Heart left ventricle (tissue), 16 donors: ENCODE data around the gene LAMP5. TPM values are rescaled to one million over a fixed set of nuclear protein-coding genes. Genes with fewer than 3 reads are reported as not detected.

Experiments
- ATAC-seq, 4 donors: fragments of 200-7000 bp; cut with Tn5 transposase; one replicate each; pipeline ENCODE4 v1.9.1; 2020 to 2022; ENCODE audit warnings: moderate library complexity in 4 of 4, mild to moderate bottlenecking in 3 of 4, moderate number of reproducible peaks in 1 of 4
- DNase-seq, 5 donors: peaks; one replicate each; pipeline ENCODE4 v3.0.0-alpha.2; 2020
- H3K27ac ChIP-seq, 12 donors: fragments of 200-600 bp; sonication (generic) in 4 of 12; one replicate each; pipeline versions ENCODE4 v1.5.0 to v1.8.0; 2016 to 2022; ENCODE audit warnings: mild to moderate bottlenecking in 2 of 12
- H3K27me3 ChIP-seq, 9 donors: fragments of 200-600 bp; sonication (generic) in 2 of 9; one replicate each; pipeline versions ENCODE4 v1.5.1 to v1.8.0; 2016 to 2022; ENCODE audit warnings: mild to moderate bottlenecking in 3 of 9
- H3K36me3 ChIP-seq, 9 donors: fragments of 200-600 bp; sonication (generic) in 2 of 9; one replicate each; pipeline versions ENCODE4 v1.5.0 to v1.8.0; 2018 to 2022; ENCODE audit warnings: mild to moderate bottlenecking in 2 of 9
- H3K4me1 ChIP-seq, 12 donors: fragments of 200-600 bp; sonication (generic) in 4 of 12; one replicate each; pipeline versions ENCODE4 v1.5.0 to v1.8.0; 2016 to 2022; ENCODE audit warnings: mild to moderate bottlenecking in 3 of 12
- H3K4me3 ChIP-seq, 12 donors: fragments of 200-600 bp; sonication (generic) in 4 of 12; one replicate each; pipeline versions ENCODE4 v1.5.0 to v1.8.0; 2017 to 2022; ENCODE audit warnings: mild to moderate bottlenecking in 9 of 12, moderate library complexity in 4 of 12
- H3K9me3 ChIP-seq, 12 donors: fragments of 200-600 bp; sonication (generic) in 4 of 12; one replicate each; pipeline versions ENCODE4 v1.5.0 to v1.8.0; 2016 to 2022; ENCODE audit warnings: mild to moderate bottlenecking in 1 of 12
- POLR2A ChIP-seq, 2 donors: fragments of 450-650 bp; IDR thresholded peaks; one replicate each; pipeline ENCODE4 v1.6.1; 2017; ENCODE audit warnings: antibody characterized with exemption in 2 of 2, mild to moderate bottlenecking in 2 of 2, moderate library complexity in 2 of 2
- WGBS, 4 donors: extraction: QIAGEN DNeasy Blood & Tissue Kit in 2 of 4; methylation state at CpG; one replicate each; pipeline versions ENCODE4 v1.1.5 to v1.1.7; 2013 to 2018; 5-methylcytosine and 5-hydroxymethylcytosine counted together
- intact Hi-C, 10 donors: fragments of 100-400 bp; cut with DNase I; formaldehyde crosslinking; loops; one replicate each; pipeline versions ENCODE4 v1.11.1 to v1.14.2; 2022
- polyA plus RNA-seq, 2 donors: library from polyadenylated mRNA; stranded (reverse); fragments of 200-250 nt; gene quantifications; one replicate each; pipeline ENCODE4 v1.2.3, GENCODE V29; 2013
- total RNA-seq, 9 donors: library from RNA; depleted of rRNA in 2 of 9; stranded (reverse); fragments of >200 nt in 2 of 9; fragmentation: NEBNext Ultra II Directional in 3 of 9; extraction: Animal tissue kit (Norgen Biotek cat#: 25700) in 3 of 9; gene quantifications; one replicate each; pipeline versions ENCODE4 v1.1.0 to v1.2.4, GENCODE V29; 2016 to 2023
- TF ChIP-seq, protein P1 (sequence below), 12 donors: fragments of 200-600 bp; sonication (generic) in 4 of 12; IDR thresholded peaks; one replicate each; pipeline versions ENCODE4 v1.5.0 to v1.8.0; 2018 to 2022; ENCODE audit warnings: antibody characterized with exemption in 12 of 12, mild to moderate bottlenecking in 5 of 12
- donor health status: ischemic (EF 13 %, LVEDD 7.1; RV severe dilation, severe dysfunction).
- donor health status: healthy with polysubstance abuse.
- donor health status: DM: no; HTN: yes; CAD: no.
- donor health status: DM: no; HTN: no; CAD: no.
- donor health status: ischemic (EF 25% LVEDD 6.9; RV normal size, moderate dysfunction).
- donor health status: ischemic (EF 25% LVEDD 5.7; RV mildly dilated, moderate dysfunction).
- donor health status: healthy.
- donor health status: DM: yes; HTN: yes; CAD: no.
- donor health status: ischemic (EF 35%, LVEDD 5.7; RV mildly dilated, moderate dysfunction).
- donor health status: nonischemic (EF 11% LVEDD 7.7; RV severe dilation, severe dysfunction).
- donor health status: DM: yes; HTN: yes; CAD: no.
- donor health status: PGD.
- donor health status: ischemic (EF 29% LVEDD 5.4; RV normal size, mild dysfunction).
- donor health status: nonischemic (EF 23%, LVEDD 6.1; RV moderate dilation, normal function).

The LAMP5 gene
- total and polyA plus RNA-seq, 11 donors = 0.04 to 0.42 (median 0.30) TPM; not detected in 7

DNA sequence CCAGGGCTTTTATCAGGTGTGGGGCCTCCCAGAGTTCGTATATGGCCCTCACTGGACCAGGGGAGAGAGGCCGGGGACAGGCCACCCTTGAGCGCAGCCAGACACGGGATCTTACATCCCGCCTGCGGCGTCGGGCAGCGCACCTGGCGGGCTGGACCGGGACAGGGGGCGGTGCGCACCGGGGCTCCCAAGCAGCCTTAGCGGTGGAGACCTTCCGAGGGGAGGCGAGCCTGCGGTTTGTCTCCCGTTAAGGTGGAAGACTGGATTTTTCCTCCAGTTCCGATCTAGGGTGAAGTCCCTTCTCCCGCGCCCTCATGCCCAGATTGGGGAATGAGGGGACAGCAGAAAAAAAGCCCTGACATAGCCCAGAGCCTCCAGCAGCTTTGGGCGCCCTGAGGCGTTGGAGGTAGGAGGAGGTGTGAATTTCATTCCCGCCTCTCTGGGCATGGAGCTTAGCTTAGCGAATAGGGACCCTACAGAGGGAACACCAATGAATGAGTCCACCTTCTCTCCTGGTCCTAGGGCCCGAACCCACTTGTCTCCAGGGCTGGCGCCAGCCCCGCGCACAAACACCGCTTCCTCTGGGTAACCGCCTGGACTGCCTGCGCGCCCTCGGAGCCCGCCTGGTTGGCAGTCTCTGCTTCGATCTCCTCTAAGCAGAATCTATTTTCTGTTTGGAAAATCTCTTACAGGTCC, 6.7 kb upstream of the LAMP5 start:
- WGBS, 4 donors = 5 to 14% (median 9%) methylated on average over 24 to 37 of the region's 37 CpGs

DNA sequence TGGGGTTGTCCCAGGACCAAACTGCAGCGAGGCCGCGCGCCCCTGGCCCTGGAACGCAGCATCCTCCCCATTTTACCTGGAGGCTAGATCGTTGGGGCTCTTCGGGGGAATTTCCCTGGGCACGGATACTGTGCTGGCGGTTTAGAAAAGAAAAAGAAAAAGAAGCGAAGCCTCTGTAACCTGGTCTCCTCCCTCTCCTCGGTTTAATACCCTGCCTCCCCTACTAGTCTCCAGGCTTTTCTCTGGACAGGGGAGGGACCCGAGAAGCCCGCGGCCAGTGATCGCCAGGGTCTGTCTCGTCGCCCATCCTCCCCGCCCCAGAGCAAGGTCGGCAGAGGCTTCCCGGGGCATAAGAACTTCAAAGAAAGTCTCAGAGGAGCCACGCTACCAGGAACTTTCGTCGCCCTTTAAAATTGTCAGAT, 6.1 kb upstream of the LAMP5 start:
- H3K4me3 ChIP-seq = no peak overlapping the region
- TF ChIP-seq, protein P1, sequence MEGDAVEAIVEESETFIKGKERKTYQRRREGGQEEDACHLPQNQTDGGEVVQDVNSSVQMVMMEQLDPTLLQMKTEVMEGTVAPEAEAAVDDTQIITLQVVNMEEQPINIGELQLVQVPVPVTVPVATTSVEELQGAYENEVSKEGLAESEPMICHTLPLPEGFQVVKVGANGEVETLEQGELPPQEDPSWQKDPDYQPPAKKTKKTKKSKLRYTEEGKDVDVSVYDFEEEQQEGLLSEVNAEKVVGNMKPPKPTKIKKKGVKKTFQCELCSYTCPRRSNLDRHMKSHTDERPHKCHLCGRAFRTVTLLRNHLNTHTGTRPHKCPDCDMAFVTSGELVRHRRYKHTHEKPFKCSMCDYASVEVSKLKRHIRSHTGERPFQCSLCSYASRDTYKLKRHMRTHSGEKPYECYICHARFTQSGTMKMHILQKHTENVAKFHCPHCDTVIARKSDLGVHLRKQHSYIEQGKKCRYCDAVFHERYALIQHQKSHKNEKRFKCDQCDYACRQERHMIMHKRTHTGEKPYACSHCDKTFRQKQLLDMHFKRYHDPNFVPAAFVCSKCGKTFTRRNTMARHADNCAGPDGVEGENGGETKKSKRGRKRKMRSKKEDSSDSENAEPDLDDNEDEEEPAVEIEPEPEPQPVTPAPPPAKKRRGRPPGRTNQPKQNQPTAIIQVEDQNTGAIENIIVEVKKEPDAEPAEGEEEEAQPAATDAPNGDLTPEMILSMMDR (IDR thresholded peaks at IDR 0.05) = no peak
- TF ChIP-seq POLR2A (IDR thresholded peaks at IDR 0.05) = no peak
- H3K27me3 ChIP-seq = peaks cover 15 to 83% (median 63%) of the 10 kb centered on the region in 9 donors
- DNase-seq (no peak), ATAC-seq (no peak)
- H3K9me3 ChIP-seq = no peaks in the 10 kb centered on the region
- WGBS, 4 donors = 1 to 7% (median 4%) methylated on average over 23 of the region's 23 CpGs
- intact Hi-C loops = no loop called here
- no peaks in the 10 kb centered on the region for H3K36me3 ChIP-seq
- H3K27ac ChIP-seq = no peak overlapping the region
- H3K4me1 ChIP-seq = peaks cover 0 to 35% (median 11%) of the 10 kb centered on the region in 12 donors

More for the DNA sequence above, 6.7 kb upstream of the LAMP5 start:
- TF ChIP-seq, protein P1 (IDR thresholded peaks at IDR 0.05) = no peak
- TF ChIP-seq POLR2A (IDR thresholded peaks at IDR 0.05) = no peak
- Histone ChIP-seq H3K36me3 (no peaks in the 10 kb centered on the region), H3K27ac (no peak overlapping the region), H3K9me3 (no peaks in the 10 kb centered on the region), H3K4me3 (no peak overlapping the region), H3K27me3 (peaks cover 15 to 78% (median 63%) of the 10 kb centered on the region in 9 donors), H3K4me1 (peaks cover 0 to 37% (median 11%) of the 10 kb centered on the region in 12 donors)
- DNase-seq (no peak), ATAC-seq (no peak)
- intact Hi-C loops = no loop called here

DNA sequence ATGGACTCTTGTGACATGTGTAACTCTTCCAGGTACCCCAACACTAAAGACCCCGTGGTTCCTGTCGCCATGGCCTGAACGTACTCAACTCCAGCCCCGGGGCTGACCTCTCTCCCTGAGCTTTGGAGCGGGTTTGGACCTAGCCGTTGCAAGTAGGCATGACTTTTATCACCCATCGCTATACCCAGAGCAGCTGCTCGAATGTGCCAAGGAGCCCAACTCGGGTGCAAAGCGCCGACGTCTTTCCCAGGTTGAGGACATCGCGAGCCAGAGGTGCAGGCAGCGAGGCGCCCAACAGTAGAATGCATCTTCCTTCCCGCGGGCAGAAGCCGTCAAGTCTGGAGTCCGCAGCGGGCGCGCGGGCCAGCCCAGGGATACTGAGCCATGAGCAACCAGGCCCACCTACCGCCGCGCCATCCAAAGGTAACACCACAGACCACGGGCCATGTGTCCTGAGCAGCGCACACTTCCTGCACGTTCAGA, 5.7 kb upstream of the LAMP5 start:
- WGBS, 4 donors = 5 to 15% (median 14%) methylated on average over 20 to 30 of the region's 30 CpGs
- Histone ChIP-seq H3K4me3 (no peak overlapping the region), H3K4me1 (peaks cover 0 to 32% (median 11%) of the 10 kb centered on the region in 12 donors), H3K9me3 (no peaks in the 10 kb centered on the region), H3K36me3 (no peaks in the 10 kb centered on the region), H3K27me3 (peaks cover 15 to 88% (median 68%) of the 10 kb centered on the region in 9 donors), H3K27ac (no peak overlapping the region)
- DNase-seq (no peak), ATAC-seq (no peak)
- intact Hi-C loops = no loop called here
- TF ChIP-seq, protein P1 (IDR thresholded peaks at IDR 0.05) = no peak
- no peak for TF ChIP-seq POLR2A (IDR thresholded peaks at IDR 0.05)

DNA sequence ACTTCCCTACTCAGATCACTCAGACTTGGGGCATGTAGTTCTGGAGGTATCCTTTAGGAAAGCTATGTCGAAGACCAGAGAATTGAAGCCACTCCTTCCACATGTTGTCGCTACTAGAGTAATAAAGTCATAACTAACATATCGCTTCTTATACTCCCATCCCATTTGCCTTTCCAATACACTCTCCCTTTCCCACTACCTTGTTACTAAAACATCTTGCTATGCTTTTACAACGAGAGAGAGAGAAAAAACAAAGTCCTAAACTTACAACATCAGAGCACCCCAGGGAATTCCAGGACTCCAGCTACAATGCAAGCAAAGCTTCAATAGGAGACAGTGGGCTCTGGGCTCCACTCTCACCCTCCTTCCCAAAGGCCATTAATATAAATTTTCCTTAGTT, 5.1 kb upstream of the LAMP5 start:
- H3K36me3 ChIP-seq = no peaks in the 10 kb centered on the region
- ATAC-seq (no peak), DNase-seq (no peak)
- H3K9me3 ChIP-seq = no peaks in the 10 kb centered on the region
- TF ChIP-seq, protein P1 (IDR thresholded peaks at IDR 0.05) = no peak
- no peak for TF ChIP-seq POLR2A (IDR thresholded peaks at IDR 0.05)
- intact Hi-C loops = no loop called here
- H3K27me3 ChIP-seq = peaks cover 15 to 93% (median 72%) of the 10 kb centered on the region in 9 donors
- no peak overlapping the region for H3K27ac ChIP-seq
- 24 to 48% (median 34%) methylated on average over 4 of the region's 4 CpGs for WGBS, 4 donors
- no peak overlapping the region for H3K4me3 ChIP-seq
- peaks cover 0 to 30% (median 11%) of the 10 kb centered on the region in 12 donors for H3K4me1 ChIP-seq
